T-helper 22 cell (primary cell): ENCODE data around the gene CENATAC.
"Not testable (repeated sequence)": the region's sequence is repeated elsewhere in the genome, so short reads cannot be mapped to it uniquely, and the experiment has no call there.

ENCODE experiments used
- DNase-seq: peaks from one replicate; pipeline ENCODE4 v3.0.0-alpha.2; 2020; ENCODE audit warnings: low read depth

The CENATAC gene, protein sequence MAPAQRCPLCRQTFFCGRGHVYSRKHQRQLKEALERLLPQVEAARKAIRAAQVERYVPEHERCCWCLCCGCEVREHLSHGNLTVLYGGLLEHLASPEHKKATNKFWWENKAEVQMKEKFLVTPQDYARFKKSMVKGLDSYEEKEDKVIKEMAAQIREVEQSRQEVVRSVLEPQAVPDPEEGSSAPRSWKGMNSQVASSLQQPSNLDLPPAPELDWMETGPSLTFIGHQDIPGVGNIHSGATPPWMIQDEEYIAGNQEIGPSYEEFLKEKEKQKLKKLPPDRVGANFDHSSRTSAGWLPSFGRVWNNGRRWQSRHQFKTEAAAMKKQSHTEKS

DNA sequence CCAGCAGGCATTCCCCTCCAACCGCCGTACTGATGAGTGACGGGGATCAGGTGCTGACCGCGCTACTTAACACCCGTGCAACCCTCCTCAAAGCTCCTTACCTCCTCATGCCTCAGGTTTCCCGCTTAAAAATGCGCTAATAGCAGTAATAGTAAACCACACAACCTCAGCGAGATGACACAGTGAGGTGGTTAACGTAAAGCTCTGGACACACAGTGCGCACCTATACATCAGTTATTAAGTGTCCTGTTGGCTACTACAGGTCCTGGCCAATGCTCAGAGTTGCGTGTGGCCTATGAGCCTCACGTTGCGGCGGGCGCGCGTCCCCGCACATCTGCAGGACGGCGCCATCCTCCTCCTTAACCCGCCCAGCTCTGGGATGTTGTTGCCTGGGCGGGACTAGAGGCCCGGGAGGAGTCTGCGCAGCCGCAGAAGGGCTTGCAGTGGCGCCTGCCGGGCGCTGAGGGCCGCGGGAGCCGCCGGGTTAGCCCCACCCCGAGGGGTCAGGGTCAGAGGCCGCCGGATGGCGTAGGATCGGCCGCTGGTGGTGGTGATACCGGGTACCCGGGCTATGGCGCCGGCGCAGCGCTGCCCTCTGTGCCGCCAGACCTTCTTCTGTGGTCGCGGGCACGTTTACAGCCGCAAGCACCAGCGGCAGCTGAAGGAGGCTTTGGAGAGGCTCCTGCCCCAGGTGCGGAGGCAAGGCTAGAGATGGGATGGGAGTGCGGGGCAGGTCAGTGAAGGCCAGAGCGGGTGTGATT, at the start of gene CENATAC:
Gene CENATAC, plus strand, starts transcription at position 512 of the 761 bp plus-strand sequence. Its CDS starts 60 bp downstream, at position 572.
- DNase-seq: peak; percentile 95

DNA sequence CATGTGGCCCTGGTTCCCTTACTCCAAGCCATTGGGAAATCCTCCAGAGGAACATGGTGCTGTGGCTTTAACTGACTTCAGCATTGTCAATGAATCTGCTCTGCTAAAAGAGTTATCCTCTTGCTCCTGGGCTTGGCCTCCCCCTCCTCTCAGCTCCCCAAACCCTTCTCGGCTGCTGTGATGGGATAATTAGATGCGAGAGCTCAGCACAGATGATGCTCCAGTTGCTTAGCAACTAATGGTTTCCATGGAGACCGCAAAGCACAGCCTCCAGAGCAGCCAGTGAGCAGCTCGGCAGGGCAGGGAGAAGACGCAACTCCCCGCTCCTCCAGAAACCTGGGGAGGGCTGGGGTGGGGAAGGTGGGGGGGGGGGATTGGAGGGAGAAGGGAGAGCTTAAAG, 44.7 kb upstream of the CENATAC start:
- DNase-seq: no peak

DNA sequence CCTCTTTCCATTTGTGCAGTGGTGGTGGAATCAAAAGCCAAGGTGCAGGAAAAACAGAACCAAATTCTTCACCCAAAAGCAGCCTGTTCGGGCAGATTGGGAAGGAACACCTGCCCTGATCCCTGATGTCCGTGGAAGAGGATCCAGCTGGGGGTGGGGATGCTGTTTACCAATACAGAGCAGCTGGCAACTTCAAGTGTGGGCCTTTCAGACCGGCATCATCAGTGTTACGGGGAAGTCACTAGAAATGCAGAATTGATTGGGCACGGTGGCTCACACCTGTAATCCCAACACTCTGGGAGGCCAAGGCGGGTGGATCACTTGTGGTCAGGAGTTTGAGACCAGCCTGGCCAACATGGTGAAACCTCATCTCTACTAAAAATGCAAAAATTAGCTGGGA, 44.0 kb upstream of the CENATAC start:
- DNase-seq: not testable (repeated sequence)

DNA sequence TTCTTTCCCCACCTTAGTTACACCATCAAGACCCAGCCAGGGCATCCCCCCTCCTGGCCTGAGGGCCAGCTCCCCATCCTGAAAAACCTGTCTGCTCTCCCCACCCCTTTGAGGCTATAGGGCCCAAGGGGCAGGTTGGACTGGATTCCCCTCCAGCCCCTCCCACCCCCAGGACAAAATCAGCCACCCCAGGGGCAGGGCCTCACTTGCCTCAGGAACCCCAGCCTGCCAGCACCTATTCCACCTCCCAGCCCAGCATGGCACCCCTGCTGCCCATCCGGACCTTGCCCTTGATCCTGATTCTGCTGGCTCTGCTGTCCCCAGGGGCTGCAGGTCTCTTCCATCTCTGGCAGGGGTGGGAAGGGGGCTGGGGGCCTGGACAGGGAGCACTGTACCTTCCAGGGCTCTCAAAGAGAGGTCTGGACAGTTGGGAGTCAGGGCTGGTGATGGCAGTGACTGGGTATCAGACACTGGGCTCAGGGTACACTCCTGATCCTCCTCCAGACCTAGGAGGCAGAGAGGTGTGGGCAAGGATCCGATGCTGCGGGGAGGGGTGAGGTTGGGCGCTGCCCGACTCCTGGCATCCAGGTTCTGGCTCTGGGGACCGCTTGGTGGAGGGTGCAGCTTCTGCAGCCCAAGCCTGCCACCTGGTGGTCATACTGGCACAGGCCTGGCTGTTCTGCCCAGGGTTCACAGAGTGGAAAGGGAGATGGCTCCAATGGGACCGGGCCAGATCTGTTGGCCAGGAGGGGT, 41.7 kb upstream of the CENATAC start, which contains the start of gene UPK2:
Gene UPK2, plus strand, starts transcription at position 205 of the 753 bp plus-strand sequence. Its CDS starts 53 bp downstream, at position 258.
- peak; percentile 67 for DNase-seq

DNA sequence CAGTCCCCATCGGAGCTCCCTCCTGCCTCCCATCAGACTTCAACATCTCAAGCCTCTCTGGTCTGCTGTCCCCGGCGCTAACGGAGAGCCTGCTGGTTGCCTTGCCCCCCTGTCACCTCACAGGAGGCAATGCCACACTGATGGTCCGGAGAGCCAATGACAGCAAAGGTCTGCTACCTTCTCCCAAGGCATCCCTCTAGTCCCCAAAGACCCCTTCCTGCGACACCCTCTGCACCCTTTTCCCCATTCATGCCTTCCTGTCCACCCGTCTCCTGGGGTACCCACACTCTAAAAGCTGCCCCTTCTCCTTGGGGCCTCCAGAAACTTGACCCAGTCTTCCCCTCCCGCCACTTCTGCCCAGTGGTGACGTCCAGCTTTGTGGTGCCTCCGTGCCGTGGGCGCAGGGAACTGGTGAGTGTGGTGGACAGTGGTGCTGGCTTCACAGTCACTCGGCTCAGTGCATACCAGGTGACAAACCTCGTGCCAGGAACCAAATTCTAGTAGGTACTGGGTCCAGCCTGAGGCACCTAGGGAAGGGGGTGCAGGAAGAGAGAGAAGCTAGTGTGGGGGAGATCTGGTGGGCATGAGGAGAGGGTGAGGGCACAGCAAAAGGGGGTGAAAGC, 41.0 kb upstream of the CENATAC start:
- DNase-seq: no peak

DNA sequence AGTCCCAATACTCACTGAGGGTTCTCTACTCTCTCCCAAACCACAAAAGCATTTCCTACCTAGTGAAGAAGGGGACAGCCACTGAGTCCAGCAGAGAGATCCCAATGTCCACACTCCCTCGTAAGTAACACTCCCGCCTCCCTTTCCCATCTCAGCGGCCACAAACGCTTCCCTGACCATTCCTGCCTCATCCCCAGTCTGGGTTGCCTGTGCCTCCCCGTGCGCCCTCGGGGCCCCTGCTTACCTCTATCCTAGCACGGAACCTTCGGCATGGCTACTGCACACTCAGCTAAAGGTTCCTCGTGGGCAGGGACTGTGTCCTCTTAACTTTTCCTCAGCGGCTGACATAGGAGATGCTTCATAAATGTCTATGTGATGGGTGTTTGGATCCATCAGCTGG, 40.4 kb upstream of the CENATAC start:
- no peak for DNase-seq

DNA sequence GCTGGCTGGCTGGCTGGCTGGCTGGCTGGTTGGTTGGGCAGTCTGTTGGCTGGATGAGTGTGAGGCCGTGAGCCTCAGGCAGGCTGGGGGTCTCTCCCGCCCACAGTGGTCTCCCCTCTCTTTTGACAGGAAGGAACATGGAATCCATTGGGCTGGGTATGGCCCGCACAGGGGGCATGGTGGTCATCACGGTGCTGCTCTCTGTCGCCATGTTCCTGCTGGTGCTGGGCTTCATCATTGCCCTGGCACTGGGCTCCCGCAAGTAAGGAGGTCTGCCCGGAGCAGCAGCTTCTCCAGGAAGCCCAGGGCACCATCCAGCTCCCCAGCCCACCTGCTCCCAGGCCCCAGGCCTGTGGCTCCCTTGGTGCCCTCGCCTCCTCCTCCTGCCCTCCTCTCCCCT, 40.0 kb upstream of the CENATAC start:
- no peak for DNase-seq

DNA sequence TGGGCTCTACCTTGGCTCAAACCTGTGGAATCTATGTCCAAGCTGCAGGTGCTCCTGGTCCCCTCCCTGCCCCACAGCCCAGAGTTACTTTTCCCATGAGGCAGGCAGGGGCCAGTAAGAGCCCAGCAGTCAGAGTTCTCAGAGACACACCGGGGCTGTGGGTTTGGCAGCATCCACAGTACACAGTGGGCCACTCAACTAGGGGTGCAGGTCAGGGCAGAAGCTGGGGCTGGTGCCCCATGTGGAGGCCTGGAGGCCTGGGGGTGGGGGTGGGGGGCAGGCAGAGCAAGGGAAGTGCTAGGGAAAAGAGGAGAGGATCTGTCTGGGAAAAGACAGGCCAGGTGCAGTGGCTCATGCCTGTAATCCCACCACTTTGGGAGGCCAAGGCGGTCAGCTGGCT, 39.4 kb upstream of the CENATAC start:
- DNase-seq: no peak

DNA sequence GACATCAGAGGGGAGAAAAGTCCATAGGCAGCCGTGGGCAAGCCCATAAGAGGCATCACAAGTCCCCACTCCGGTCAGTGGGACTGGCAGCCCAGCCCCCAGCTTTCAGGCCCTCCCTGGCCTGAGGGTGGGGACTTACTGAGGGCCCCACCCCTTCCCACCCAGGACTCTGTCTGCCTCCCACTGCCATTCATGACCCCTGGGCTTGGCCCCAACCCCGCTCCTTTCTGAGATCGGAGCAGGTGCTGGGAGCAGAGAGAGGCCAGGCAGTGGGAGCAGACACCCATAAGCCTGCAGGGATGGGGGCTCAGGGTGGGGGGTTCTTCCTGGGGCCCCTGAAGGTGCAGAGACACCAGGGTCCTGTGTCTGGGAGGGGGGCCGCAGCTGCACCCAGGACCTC, 36.7 kb upstream of the CENATAC start:
- no peak for DNase-seq

DNA sequence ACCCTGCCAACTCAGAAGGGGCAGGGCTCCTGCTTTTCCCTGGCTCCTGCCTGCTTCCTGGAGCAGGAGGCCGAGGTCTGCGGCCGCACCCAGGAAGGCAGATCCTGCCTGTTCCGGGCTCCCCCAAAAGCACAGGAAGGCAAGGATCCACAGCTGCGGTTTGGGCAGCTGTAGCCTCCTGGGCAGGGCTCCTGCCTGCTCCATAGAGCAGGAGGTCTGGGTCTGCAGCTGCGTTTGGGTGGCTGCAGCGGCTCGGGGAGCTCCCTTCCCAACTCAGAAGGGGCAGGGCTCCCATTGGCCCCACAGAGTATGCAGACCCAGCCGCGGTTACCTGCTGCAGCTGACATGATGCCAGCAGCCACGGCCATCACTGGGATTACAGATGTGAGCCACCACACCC, 36.3 kb upstream of the CENATAC start:
- no peak for DNase-seq

DNA sequence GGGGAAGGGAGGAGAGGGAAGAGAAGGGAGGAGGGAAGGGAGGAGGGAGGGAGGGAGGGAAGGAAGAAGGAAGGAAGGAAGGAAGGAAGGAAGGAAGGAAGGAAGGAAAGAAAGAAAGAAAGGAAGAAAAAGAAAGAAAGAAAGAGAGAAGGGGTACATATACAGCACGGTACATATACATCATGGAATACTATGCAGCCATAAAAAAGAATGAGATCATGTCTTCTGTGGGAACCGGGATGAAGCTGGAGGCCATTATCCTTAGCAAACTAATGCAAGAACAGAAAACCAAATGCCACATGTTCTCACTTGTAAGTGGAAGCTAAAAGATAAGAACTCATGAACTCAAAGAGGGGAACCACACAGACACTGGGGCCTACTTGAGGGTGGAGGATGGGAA, 28.4 kb upstream of the CENATAC start:
- not testable (repeated sequence) for DNase-seq

DNA sequence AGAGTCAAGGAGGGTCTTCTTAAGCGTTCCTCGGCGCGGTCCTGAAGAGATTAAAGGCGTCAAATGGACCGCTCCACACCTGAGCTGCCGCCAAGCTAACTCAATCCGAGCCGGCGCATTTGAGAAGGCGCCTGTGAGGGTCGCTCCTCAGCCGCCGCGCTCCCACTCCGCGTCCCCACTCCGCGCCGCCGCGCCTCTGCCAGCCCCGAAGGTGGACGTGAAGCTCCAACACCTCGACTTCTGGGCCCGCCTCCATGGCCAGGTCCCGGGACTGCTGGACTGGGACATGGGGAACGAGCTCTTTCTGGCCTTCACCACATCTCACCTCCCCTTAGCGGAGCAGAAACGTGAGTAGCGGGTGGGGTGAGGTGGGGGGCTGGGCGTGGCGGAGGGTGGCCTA, 26.3 kb upstream of the CENATAC start, which contains the start of gene FOXR1:
Gene FOXR1, plus strand, starts transcription at position 116 of the 400 bp plus-strand sequence. Its CDS starts 171 bp downstream, at position 287.
- no peak for DNase-seq

DNA sequence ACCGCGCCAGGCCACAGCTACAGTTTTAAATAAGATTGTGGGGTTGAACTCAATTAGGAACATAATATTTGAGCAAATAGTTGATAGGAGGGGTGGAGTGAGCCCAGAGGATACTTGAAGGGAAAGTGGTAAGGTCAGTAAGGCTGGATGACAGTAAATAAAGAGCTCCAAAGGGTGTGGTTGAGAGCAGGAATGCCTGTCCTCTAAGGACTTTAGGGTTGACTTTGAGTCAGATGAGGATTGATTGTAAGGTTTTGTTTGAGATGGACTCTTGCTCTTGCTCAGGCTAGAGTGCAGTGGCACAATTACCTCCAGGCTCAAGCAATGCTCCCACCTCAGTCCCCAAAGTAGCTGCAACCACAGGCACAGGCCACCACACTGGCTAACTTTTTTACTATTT, 24.0 kb upstream of the CENATAC start:
- DNase-seq: no peak

DNA sequence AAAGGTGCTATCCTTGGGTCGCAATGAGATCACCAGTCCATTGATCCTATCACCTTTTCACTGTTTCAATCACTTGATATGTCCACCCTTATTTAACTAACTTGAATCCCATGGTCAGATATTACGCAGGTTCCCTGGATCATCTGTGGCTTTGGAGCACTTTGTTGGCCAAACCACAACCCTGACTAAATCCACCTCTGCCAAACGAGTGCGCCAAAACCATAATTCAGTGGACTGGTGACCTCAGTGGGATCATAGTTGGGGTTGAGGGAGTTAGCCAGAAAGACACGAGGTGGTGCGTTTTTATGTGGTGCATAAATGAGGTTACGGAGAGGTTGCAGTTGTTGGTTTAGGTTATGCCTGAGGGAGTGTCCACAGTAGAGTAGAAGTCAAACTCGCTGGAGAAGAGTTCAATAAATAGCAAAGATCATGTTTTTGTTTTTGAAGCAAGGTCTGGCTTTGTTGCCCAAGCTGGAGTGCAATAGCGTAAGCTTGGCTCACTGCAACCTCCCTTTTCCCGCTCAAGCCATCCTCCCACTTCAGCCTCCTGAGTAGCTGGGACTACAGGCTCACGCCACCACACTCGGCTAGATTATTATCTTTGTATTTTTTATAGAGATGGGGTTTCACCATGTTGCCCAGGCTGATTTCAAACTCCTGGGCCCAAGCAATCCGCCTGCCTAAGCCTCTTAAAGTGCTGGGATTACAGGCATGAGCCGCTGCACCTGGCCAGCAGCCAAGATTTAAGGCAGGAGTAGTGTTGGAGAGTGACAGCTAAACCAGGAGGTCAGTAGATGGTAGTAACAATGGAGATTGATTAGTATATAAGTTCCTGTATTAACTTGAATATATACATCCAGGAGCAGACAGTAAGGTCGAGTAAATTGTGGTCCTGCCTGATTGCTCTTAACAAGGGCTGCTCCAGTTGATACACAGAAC, 21.9 kb upstream of the CENATAC start:
- no peak for DNase-seq

DNA sequence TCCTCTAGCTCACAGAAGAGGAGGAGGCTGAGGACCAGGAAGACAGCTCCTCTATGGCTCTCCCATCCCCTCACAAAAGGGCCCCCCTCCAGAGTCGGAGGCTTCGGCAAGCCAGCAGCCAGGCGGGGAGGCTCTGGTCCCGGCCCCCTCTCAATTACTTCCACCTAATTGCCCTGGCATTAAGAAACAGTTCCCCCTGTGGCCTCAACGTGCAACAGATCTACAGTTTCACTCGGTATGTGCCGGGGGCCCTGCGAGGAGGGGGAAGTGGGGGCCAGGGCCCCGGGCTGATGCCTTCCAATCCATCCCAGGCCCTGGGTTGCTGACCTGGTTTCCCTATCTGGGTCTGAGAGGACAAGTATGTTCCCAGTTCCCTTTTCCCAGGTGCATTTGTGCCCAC, 18.5 kb upstream of the CENATAC start:
- DNase-seq: no peak

DNA sequence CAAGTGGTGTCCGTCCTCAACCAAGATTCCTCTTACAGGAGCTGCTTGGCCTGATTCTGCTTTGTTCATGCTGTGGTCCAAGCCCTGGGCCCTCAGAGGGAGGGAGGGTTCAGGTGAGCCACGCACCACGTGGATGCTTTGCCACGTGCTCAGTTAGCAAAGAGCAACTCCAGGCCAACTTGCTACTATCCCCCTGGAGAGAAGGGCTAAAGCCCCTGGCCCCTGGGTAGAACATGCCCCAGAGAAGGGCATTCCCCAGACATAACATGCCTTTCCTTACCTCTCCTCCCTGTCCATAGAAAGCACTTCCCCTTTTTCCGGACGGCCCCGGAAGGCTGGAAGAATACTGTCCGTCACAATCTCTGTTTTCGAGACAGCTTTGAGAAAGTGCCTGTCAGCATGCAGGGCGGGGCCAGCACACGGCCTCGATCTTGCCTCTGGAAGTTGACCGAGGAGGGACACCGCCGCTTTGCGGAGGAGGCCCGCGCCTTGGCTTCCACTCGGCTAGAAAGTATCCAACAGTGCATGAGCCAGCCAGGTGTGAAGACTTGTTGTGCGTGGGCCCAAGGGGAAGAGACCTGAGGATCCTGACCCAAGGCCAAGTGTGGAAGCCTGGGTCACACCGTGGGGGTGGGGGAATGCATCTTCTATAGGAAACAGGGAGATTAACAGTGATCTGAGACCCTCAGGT, 17.6 kb upstream of the CENATAC start:
- no peak for DNase-seq

DNA sequence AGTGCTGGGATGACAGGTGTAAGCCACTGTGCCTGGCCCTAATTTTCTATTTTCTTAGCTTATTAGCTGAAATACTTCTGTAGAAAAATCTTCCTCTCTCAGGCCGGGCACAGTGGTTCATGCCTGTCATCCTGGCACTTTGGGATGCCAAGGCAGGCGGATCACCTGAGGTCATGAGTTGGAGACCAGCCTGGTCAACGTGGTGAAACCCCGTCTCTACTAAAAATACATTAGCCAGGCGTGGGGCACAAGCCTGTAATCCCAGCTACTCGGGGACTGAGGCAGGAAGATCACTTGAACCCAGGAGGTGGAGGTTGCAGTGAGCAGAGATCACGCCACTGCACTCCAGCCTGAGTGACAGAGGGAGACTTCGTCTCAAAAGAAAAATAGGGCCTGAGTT, 13.6 kb upstream of the CENATAC start:
- not testable (repeated sequence) for DNase-seq

DNA sequence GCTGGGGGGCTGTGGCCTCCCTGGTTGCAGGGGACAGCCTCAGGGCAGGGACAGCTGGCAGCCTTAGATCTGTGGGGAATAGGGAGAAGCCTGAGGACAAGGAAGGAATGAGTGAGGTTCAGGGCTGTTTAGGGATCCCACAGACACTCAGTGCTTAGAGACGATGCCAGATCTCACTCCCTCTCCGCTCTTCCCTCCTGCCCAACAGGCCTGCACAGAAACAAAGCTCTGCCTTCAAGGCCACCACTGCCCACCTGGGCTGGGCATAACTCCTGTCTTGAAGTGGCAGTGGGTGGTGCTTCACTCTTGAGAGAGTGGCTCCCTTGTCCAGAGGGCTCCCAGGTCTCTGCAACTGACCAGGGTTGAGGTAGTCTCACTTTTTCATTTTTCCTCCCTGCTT, 13.1 kb upstream of the CENATAC start:
- DNase-seq: no peak

DNA sequence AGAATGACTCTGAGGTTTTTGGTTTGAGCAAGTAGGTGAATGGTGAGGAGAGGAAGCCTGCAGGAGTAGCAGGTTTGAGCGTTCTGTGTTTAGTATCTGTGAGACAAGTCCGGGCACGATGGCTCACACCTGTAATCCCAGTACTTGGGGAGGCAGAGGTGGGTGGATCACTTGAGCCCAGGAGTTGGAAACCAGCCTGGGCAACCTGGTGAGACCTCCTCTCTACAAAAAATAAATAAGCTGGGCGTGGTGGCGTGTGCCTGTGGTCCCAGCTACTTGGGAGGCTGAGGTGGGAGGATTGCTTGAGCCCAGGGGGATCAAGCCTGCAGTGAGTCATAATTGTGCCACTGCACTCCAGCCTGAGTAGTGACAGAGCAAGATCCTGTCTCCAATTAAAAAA, 9.7 kb upstream of the CENATAC start:
- DNase-seq: no peak

DNA sequence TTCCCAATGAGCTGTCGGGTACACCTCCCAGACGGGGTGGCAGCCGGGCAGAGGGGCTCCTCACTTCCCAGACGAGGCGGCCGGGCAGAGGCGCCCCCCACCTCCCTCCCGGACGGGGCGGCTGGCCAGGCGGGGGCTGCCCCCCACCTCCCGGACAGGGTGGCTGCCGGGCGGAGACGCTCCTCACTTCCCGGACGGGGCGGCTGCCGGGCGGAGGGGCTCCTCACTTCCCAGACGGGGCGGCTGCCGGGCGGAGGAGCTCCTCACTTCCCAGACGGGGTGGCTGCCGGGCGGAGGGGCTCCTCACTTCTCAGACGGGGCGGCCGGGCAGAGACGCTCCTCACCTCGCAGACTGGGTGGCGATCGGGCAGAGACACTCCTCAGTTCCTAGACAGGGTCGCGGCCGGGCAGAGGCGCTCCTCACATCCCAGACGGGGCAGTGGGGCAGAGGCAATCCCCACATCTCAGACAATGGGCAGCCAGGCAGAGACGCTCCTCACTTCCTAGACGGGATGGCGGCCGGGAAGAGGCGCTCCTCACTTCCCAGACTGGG, 6.4 kb upstream of the CENATAC start:
- DNase-seq: not testable (repeated sequence)
